ENCODE measurements around the gene PIGL.

DNA sequence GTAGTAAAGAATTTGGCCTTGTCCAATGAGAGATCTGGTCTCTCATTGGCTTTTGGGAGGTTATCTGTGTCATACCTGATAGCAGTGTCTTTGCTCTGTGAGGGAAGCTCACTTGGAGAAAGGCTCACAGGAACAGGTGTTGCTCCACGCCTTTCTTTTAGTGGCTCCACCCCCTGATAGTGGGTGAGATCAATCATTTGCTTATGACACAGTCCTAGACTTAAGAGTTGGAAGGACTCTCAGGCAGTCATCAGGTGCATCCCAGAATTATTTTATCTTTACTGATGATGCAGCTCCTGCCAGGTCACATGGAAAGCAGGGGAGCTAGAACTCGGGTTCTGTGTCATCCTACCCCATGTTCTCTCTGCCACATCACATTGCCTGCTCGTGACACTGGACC, 76.9 kb downstream of the PIGL start:
- no peak for TF ChIP-seq POLR2A (IDR thresholded peaks at IDR 0.05)
- TF ChIP-seq, protein P1, sequence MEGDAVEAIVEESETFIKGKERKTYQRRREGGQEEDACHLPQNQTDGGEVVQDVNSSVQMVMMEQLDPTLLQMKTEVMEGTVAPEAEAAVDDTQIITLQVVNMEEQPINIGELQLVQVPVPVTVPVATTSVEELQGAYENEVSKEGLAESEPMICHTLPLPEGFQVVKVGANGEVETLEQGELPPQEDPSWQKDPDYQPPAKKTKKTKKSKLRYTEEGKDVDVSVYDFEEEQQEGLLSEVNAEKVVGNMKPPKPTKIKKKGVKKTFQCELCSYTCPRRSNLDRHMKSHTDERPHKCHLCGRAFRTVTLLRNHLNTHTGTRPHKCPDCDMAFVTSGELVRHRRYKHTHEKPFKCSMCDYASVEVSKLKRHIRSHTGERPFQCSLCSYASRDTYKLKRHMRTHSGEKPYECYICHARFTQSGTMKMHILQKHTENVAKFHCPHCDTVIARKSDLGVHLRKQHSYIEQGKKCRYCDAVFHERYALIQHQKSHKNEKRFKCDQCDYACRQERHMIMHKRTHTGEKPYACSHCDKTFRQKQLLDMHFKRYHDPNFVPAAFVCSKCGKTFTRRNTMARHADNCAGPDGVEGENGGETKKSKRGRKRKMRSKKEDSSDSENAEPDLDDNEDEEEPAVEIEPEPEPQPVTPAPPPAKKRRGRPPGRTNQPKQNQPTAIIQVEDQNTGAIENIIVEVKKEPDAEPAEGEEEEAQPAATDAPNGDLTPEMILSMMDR (IDR thresholded peaks at IDR 0.05), result no peak

All from body of pancreas (tissue), 4 donors.